Esophagus squamous epithelium (tissue), 5 donors: ENCODE data around the gene FOXB1. TPM values are rescaled to one million over a fixed set of nuclear protein-coding genes. Genes with fewer than 3 reads are reported as not detected.

Source experiments
- DNase-seq: peaks from one replicate; lab custom pipeline; 2025; lab: John Stamatoyannopoulos, UW
- H3K27ac ChIP-seq, 4 donors: fragments of 200-600 bp; sonication (generic); one replicate each; pipeline ENCODE4 v1.5.1; 2016 to 2019; ENCODE audit warnings: mild to moderate bottlenecking in 1 of 4
- H3K27me3 ChIP-seq, 4 donors: fragments of 200-600 bp; sonication (generic); 1 replicate in 3 of 4; 2 replicates in 1 of 4; pipeline versions ENCODE4 v1.5.1 to v1.6.0; 2017 to 2021; ENCODE audit warnings: antibody characterized with exemption in 1 of 4
- H3K36me3 ChIP-seq, 3 donors: fragments of 200-600 bp; sonication (generic); one replicate each; pipeline ENCODE4 v1.5.1; 2016 to 2019
- H3K4me1 ChIP-seq, 3 donors: fragments of 200-600 bp; sonication (generic); one replicate each; pipeline ENCODE4 v1.5.1; 2017 to 2019
- H3K4me3 ChIP-seq, 4 donors: fragments of 200-600 bp; sonication (generic); 1 replicate in 3 of 4; 2 replicates in 1 of 4; pipeline ENCODE4 v1.5.1; 2016 to 2019; ENCODE audit warnings: mild to moderate bottlenecking in 2 of 4, moderate library complexity in 1 of 4
- H3K9me3 ChIP-seq, 3 donors: fragments of 200-600 bp; sonication (generic); one replicate each; pipeline ENCODE4 v1.5.1; 2016 to 2019
- CTCF ChIP-seq, 6 experiments: fragments of 450-650 bp in 4 of 6; fragments of 200-600 bp in 2 of 6; sonication (generic) in 2 of 6; IDR thresholded peaks; one replicate each; pipeline ENCODE4 v1.5.1; 2016 to 2019; ENCODE audit warnings: antibody characterized with exemption in 6 of 6, mild to moderate bottlenecking in 4 of 6, moderate library complexity in 4 of 6
- POLR2A ChIP-seq, 4 donors: fragments of 450-650 bp; IDR thresholded peaks; one replicate each; pipeline ENCODE4 v1.6.1; 2017; ENCODE audit warnings: antibody characterized with exemption in 4 of 4, mild to moderate bottlenecking in 4 of 4, moderate library complexity in 3 of 4
- WGBS, 2 donors: methylation state at CpG; one replicate each; pipeline ENCODE4 v1.1.5; 2018; 5-methylcytosine and 5-hydroxymethylcytosine counted together
- intact Hi-C: fragments of 100-400 bp; cut with DNase I; formaldehyde crosslinking; loops from one replicate; pipeline ENCODE4 v1.15.0; 2022
- total RNA-seq, 4 donors: library from RNA; depleted of rRNA; stranded (reverse); fragments of >200 nt; gene quantifications; one replicate each; pipeline ENCODE4 v1.1.0, GENCODE V29; 2016
- donor health status: DM: yes; HTN: yes; CAD: no.

FOXB1 gene
- total RNA-seq, 4 donors from 2014 or later, result not detected

GRCh38 chr15:60010858-60011257 is 6.7 kb downstream of the FOXB1 start:
- WGBS, 2 donors, result 28 to 38% methylated on average over 2 of the region's 2 CpGs
- intact Hi-C loops, result no loop called here
- peaks cover 7 to 100% (median 37%) of the 10 kb centered on the region in 4 donors for H3K27me3 ChIP-seq
- peaks cover 5 to 13% (median 5%) of the 10 kb centered on the region in 3 donors for H3K4me1 ChIP-seq
- H3K27ac ChIP-seq, result no peak overlapping the region
- no peaks in the 10 kb centered on the region for H3K36me3 ChIP-seq
- no peak for TF ChIP-seq CTCF (IDR thresholded peaks at IDR 0.05)
- no peak for TF ChIP-seq POLR2A (IDR thresholded peaks at IDR 0.05)
- no peak for DNase-seq
- H3K4me3 ChIP-seq, result no peak overlapping the region
- no peaks in the 10 kb centered on the region for H3K9me3 ChIP-seq

GRCh38 chr15:60012695-60013094 is 8.6 kb downstream of the FOXB1 start:
- no peaks in the 10 kb centered on the region for H3K36me3 ChIP-seq
- H3K9me3 ChIP-seq, result peaks cover 0 to 4% (median 4%) of the 10 kb centered on the region in 3 donors
- H3K4me1 ChIP-seq, result no peaks in the 10 kb centered on the region
- peaks cover 3 to 100% (median 23%) of the 10 kb centered on the region in 4 donors for H3K27me3 ChIP-seq
- WGBS, 2 donors, result 51 to 69% methylated on average over 3 of the region's 3 CpGs
- DNase-seq, result no peak
- intact Hi-C loops, result no loop called here
- no peak overlapping the region for H3K4me3 ChIP-seq
- no peak for TF ChIP-seq POLR2A (IDR thresholded peaks at IDR 0.05)
- TF ChIP-seq CTCF (IDR thresholded peaks at IDR 0.05), result no peak
- no peak overlapping the region for H3K27ac ChIP-seq

GRCh38 chr15:60017538-60018520 is 13.7 kb downstream of the FOXB1 start:
- intact Hi-C loops, result no loop called here
- no peaks in the 10 kb centered on the region for H3K4me1 ChIP-seq
- peaks cover 0 to 92% (median 0%) of the 10 kb centered on the region in 4 donors for H3K27me3 ChIP-seq
- H3K27ac ChIP-seq, result no peak overlapping the region
- no peaks in the 10 kb centered on the region for H3K36me3 ChIP-seq
- TF ChIP-seq POLR2A (IDR thresholded peaks at IDR 0.05), result no peak
- TF ChIP-seq CTCF (IDR thresholded peaks at IDR 0.05), result no peak
- H3K4me3 ChIP-seq, result no peak overlapping the region
- 6 to 12% methylated on average over 2 of the region's 2 CpGs for WGBS, 2 donors
- H3K9me3 ChIP-seq, result peaks cover 0 to 5% (median 4%) of the 10 kb centered on the region in 3 donors
- DNase-seq, result no peak

- intact Hi-C loops, result no loop called here
- DNase-seq, result no peak
- Histone ChIP-seq H3K4me3 (no peak overlapping the region), H3K4me1 (no peaks in the 10 kb centered on the region), H3K27ac (no peak overlapping the region), H3K36me3 (no peaks in the 10 kb centered on the region), H3K27me3 (peaks cover 0 to 74% (median 0%) of the 10 kb centered on the region in 4 donors), H3K9me3 (peaks cover 0 to 5% (median 4%) of the 10 kb centered on the region in 3 donors)
- 41 to 52% methylated on average over 3 of the region's 3 CpGs for WGBS, 2 donors
- TF ChIP-seq POLR2A (IDR thresholded peaks at IDR 0.05) (no peak), CTCF (IDR thresholded peaks at IDR 0.05) (no peak)
Measured at GRCh38 chr15:60020736-60021135, 16.6 kb downstream of the FOXB1 start.
